Neural progenitor cell (in vitro differentiated cells): ENCODE results near the gene TEF.

Experiments used
- EZH2phosphoT487 ChIP-seq: fragments of 200-600 bp; sonication (generic); IDR thresholded peaks from 2 replicates; pipeline ENCODE4 v1.6.1; 2017; ENCODE audit warnings: antibody characterized with exemption
- TF ChIP-seq, protein P1 (sequence below): fragments of 200-600 bp; sonication (generic); IDR thresholded peaks from 2 replicates; pipeline ENCODE4 v1.5.1; 2017; ENCODE audit warnings: antibody characterized with exemption, mild to moderate bottlenecking

DNA sequence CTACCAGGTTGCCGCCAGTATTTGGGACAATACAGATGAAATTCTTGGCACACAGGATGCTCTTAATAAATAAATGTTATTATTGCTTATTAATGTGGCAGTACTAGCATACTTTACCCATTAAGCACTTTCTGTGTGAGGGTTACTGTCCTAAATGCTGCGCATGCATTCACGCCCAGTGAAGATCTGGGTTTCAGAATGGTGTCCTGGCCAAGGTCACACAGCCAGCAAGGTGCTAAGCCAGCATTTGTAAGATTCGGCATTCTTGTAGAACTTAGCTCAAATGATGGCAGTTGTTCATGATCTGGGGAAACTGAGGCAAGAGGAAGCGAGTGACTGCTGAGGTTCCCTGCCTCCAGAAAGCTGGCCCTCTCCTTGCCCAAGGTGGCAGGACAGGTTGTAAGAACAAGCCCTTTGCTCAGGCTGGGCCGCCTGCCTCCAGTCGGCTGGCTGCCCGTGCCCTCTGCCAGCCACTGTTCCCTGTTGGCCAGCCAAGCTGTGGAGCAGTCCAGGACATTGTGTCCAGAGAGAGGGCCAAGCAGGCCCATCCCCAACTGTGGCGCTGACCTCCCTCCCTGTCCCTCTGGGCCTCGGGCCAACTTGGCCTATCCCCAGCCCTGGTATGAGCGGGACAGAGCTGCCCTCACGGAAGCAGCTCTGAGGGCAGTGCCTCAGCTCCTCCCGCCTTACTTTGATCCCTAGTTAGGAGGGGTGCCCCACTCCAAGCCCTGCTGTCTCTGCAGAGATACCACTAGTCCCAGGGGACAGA is 36.1 kb downstream of the TEF start:
- TF ChIP-seq, protein P1, sequence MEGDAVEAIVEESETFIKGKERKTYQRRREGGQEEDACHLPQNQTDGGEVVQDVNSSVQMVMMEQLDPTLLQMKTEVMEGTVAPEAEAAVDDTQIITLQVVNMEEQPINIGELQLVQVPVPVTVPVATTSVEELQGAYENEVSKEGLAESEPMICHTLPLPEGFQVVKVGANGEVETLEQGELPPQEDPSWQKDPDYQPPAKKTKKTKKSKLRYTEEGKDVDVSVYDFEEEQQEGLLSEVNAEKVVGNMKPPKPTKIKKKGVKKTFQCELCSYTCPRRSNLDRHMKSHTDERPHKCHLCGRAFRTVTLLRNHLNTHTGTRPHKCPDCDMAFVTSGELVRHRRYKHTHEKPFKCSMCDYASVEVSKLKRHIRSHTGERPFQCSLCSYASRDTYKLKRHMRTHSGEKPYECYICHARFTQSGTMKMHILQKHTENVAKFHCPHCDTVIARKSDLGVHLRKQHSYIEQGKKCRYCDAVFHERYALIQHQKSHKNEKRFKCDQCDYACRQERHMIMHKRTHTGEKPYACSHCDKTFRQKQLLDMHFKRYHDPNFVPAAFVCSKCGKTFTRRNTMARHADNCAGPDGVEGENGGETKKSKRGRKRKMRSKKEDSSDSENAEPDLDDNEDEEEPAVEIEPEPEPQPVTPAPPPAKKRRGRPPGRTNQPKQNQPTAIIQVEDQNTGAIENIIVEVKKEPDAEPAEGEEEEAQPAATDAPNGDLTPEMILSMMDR, result no peak
- no peak for TF ChIP-seq EZH2phosphoT487
